B cell (primary cell): ENCODE results near the gene NAV2. TPM values are rescaled to one million over a fixed set of nuclear protein-coding genes. Genes with fewer than 3 reads are reported as not detected.

Experiments
- ATAC-seq: fragments of 200-7000 bp; cut with Tn5 transposase; one replicate; pipeline ENCODE4 v1.10.0; 2021; ENCODE audit warnings: low read depth, mild to moderate bottlenecking, moderate number of reproducible peaks, moderate library complexity
- CTCF ChIA-PET: fragments of 350-600 bp; sonication (Branson Sonifier 250); formaldehyde crosslinking; loops from one replicate; lab custom pipeline; 2021; ENCODE audit warnings: antibody characterized with exemption, inconsistent platforms; lab: Charles Lee
- POLR2A ChIA-PET: fragments of 350-600 bp; sonication (Branson Sonifier 250); formaldehyde crosslinking; loops from one replicate; lab custom pipeline; 2021; ENCODE audit warnings: antibody characterized with exemption; lab: Charles Lee
- DNase-seq: peaks from one replicate; pipeline ENCODE4 v3.0.0; 2013
- H2AFZ ChIP-seq: 2 replicates; pipeline ENCODE4 v1.6.1; 2012; ENCODE audit warnings: mild to moderate bottlenecking, low read depth, low read length; ENCODE audit not compliant: insufficient read depth, poor library complexity, severe bottlenecking
- H3K27ac ChIP-seq, 2 donors: 1 replicate in 1 of 2; 2 replicates in 1 of 2; pipeline ENCODE4 v1.5.1; 2012 to 2013; ENCODE audit warnings: low read length in 2 of 2, mild to moderate bottlenecking in 2 of 2, moderate library complexity in 1 of 2
- H3K27me3 ChIP-seq, 4 experiments: fragments of 200-600 bp in 1 of 4; sonication (generic) in 1 of 4; replicated peaks in 1 of 4; 1 replicate in 2 of 4; 2 replicates in 2 of 4; pipeline versions ENCODE4 v1.6.1 to v1.7.0; 2013 to 2016; ENCODE audit warnings: low read length in 3 of 4, mild to moderate bottlenecking in 2 of 4, mixed read lengths in 1 of 4, moderate library complexity in 1 of 4; ENCODE audit not compliant: insufficient read depth in 4 of 4, control insufficient read depth in 3 of 4; ENCODE audit errors: control extremely low read depth in 1 of 4
- H3K36me3 ChIP-seq, 2 experiments: replicated peaks in 1 of 2; 1 replicate in 1 of 2; 2 replicates in 1 of 2; pipeline versions ENCODE4 v1.6.1 to v1.7.1; 2013; ENCODE audit warnings: low read length in 1 of 2; ENCODE audit not compliant: insufficient read depth in 2 of 2, control insufficient read depth in 1 of 2; ENCODE audit errors: control extremely low read depth in 1 of 2, extremely low read depth in 1 of 2
- H3K4me1 ChIP-seq, 2 donors: fragments of 200-600 bp in 1 of 2; sonication (generic) in 1 of 2; 1 replicate in 1 of 2; 2 replicates in 1 of 2; pipeline versions ENCODE4 v1.5.1 to v1.6.1; 2013 to 2017; ENCODE audit warnings: low read length in 2 of 2; ENCODE audit not compliant: control insufficient read depth in 2 of 2, insufficient read depth in 2 of 2
- H3K4me2 ChIP-seq: replicated peaks from 2 replicates; pipeline ENCODE3; 2012; ENCODE audit warnings: mild to moderate bottlenecking, low read depth, low read length; ENCODE audit not compliant: poor library complexity, severe bottlenecking
- H3K4me3 ChIP-seq, 5 experiments: fragments of 200-600 bp in 1 of 5; sonication (generic) in 1 of 5; 1 replicate in 3 of 5; 2 replicates in 2 of 5; pipeline versions ENCODE4 v1.5.1 to v1.7.0; 2011 to 2016; ENCODE audit warnings: low read length in 4 of 5, mild to moderate bottlenecking in 4 of 5, low read depth in 2 of 5, control low read depth in 1 of 5, moderate library complexity in 1 of 5; ENCODE audit not compliant: insufficient read depth in 1 of 5; ENCODE audit errors: control extremely low read depth in 1 of 5, extremely low read depth in 1 of 5
- H3K79me2 ChIP-seq: fragments of 200-600 bp; sonication (generic); one replicate; pipeline ENCODE4 v1.6.0; 2016; ENCODE audit warnings: low read length; ENCODE audit not compliant: control insufficient read depth, insufficient read depth
- H3K9ac ChIP-seq: fragments of 200-600 bp; sonication (generic); 2 replicates; pipeline ENCODE4 v1.6.1; 2017; ENCODE audit warnings: mild to moderate bottlenecking, low read length, moderate library complexity
- H3K9me3 ChIP-seq, 3 donors: one replicate each; pipeline versions ENCODE4 v1.6.1 to v1.7.1; 2013; ENCODE audit warnings: low read length in 2 of 3; ENCODE audit not compliant: control insufficient read depth in 2 of 3, insufficient read depth in 1 of 3; ENCODE audit errors: control extremely low read depth in 1 of 3
- H4K20me1 ChIP-seq: 2 replicates; pipeline ENCODE4 v1.6.0; 2012; ENCODE audit warnings: mild to moderate bottlenecking, low read length; ENCODE audit not compliant: insufficient read depth, control insufficient read depth, poor library complexity, severe bottlenecking
- H3K27ac Mint-ChIP-seq: one replicate; pipeline ENCODE4 v1.8.0; 2021; ENCODE audit warnings: mixed read lengths
- H3K27me3 Mint-ChIP-seq: one replicate; pipeline ENCODE4 v1.8.0; 2021; ENCODE audit warnings: mixed read lengths
- H3K4me1 Mint-ChIP-seq: one replicate; pipeline ENCODE4 v1.8.0; 2021; ENCODE audit warnings: mixed read lengths
- H3K4me3 Mint-ChIP-seq: one replicate; pipeline ENCODE4 v1.8.0; 2021; ENCODE audit warnings: mixed read lengths
- H3K9me3 Mint-ChIP-seq: one replicate; pipeline ENCODE4 v1.8.0; 2022; ENCODE audit warnings: mixed read lengths; ENCODE audit not compliant: insufficient read depth
- EZH2 ChIP-seq: IDR thresholded peaks from 2 replicates; pipeline ENCODE4 v1.6.1; 2012; ENCODE audit warnings: borderline replicate concordance, low read depth, mild to moderate bottlenecking, moderate library complexity, low read length; ENCODE audit not compliant: insufficient read depth, poor library complexity, severe bottlenecking
- WGBS: methylation state at CpG from one replicate; pipeline ENCODE4 v1.1.5; 2013; ENCODE audit warnings: missing lambda C conversion rate; ENCODE audit not compliant: insufficient coverage; 5-methylcytosine and 5-hydroxymethylcytosine counted together
- intact Hi-C: fragments of 100-400 bp; cut with micrococcal nuclease; formaldehyde crosslinking; loops from one replicate; pipeline ENCODE4 v1.10.0; 2022
- polyA plus RNA-seq: library from polyadenylated mRNA; depleted of rRNA; stranded (reverse); fragments of >200 nt; gene quantifications from 2 replicates; pipeline ENCODE4 v1.2.3, GENCODE V29; 2012
- total RNA-seq, 2 donors: library from RNA; stranded (reverse); fragments of 120-200 nt in 1 of 2; gene quantifications; 1 replicate in 1 of 2; 2 replicates in 1 of 2; pipeline versions ENCODE4 v1.2.3 to v1.2.4, GENCODE V29; 2013 to 2022
- TF ChIP-seq, protein P1 (sequence below): fragments of 200-600 bp; IDR thresholded peaks from one replicate; pipeline ENCODE4 v1.8.0; 2022; ENCODE audit warnings: antibody characterized with exemption, mild to moderate bottlenecking

NAV2 gene
- total and polyA plus RNA-seq, 2 donors (not counting 1 experiment from before 2014, with no cell fraction given) = 0.82 to 22.2 TPM

DNA sequence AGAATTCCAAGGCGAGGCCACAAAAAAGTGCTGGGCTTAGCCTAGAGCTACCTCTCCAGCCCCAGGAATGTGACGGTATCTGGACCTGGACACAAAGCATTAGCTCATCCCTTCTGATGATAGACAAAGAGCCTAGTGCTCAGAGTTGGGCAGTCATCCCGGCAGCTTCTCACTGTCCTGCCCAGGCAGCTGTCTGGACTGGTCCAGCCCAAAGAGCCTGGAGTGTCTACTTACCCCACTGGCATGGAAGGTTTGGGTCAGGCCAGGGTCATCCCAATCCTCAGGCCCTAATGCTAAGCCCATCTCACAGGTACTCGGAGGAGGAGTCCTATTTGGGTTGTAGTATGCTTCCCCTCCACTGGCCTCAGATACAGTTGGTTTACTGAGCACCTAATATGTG lies 31.0 kb downstream of the NAV2 start:
- DNase-seq (no peak), ATAC-seq (no peak)
- Histone ChIP-seq H3K4me1 (no peaks in the 10 kb centered on the region), H3K9ac (no peak overlapping the region), H3K4me3 (no peak overlapping the region), H3K27me3 (no peaks in the 10 kb centered on the region), H3K4me2 (no peak overlapping the region), H2AFZ (no peak overlapping the region), H3K9me3 (no peaks in the 10 kb centered on the region), H3K27ac (no peak overlapping the region), H4K20me1 (no peaks in the 10 kb centered on the region), H3K36me3 (no peaks in the 10 kb centered on the region), H3K79me2 (no peaks in the 10 kb centered on the region)
- no peaks in the 10 kb centered on the region for H3K9me3 Mint-ChIP-seq
- 98% methylated on average over 4 of the region's 4 CpGs for WGBS
- H3K4me1 Mint-ChIP-seq = no peaks in the 10 kb centered on the region
- ChIA-PET POLR2A (no interaction called here), CTCF (interaction anchor here (0.6 to 2.7 kb wide), 6 partner anchors 15 to 186 kb away, joined by 3 to 46 read pairs (median 4); no protein-coding TSS in a partner anchor)
- intact Hi-C loops = no loop called here
- H3K27me3 Mint-ChIP-seq = peaks cover 14% of the 10 kb centered on the region
- no peak overlapping the region for H3K4me3 Mint-ChIP-seq
- TF ChIP-seq, protein P1, sequence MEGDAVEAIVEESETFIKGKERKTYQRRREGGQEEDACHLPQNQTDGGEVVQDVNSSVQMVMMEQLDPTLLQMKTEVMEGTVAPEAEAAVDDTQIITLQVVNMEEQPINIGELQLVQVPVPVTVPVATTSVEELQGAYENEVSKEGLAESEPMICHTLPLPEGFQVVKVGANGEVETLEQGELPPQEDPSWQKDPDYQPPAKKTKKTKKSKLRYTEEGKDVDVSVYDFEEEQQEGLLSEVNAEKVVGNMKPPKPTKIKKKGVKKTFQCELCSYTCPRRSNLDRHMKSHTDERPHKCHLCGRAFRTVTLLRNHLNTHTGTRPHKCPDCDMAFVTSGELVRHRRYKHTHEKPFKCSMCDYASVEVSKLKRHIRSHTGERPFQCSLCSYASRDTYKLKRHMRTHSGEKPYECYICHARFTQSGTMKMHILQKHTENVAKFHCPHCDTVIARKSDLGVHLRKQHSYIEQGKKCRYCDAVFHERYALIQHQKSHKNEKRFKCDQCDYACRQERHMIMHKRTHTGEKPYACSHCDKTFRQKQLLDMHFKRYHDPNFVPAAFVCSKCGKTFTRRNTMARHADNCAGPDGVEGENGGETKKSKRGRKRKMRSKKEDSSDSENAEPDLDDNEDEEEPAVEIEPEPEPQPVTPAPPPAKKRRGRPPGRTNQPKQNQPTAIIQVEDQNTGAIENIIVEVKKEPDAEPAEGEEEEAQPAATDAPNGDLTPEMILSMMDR = no peak
- no peak for TF ChIP-seq EZH2
- H3K27ac Mint-ChIP-seq = no peak overlapping the region

DNA sequence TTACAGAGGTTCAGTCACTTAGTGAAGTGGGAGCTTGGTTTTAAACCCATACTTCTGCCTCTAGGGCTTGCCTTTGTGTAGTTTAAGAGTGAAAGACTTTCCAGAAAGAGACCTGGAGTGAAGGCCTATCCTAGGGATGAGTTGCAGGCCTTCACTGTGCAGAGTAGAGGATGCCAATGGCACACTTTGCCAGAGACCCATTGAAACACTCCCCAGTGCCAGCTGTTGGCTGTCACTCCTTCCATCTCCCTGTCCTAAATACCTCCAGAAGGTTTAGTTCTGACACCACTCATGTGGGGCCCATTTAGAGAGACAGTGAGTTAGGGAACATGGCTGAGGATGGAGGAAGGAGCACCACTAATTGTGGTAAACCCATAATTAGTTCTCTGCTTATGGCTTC lies 31.5 kb downstream of the NAV2 start:
- ATAC-seq (no peak), DNase-seq (no peak)
- Histone ChIP-seq H3K27me3 (no peaks in the 10 kb centered on the region), H3K27ac (no peak overlapping the region), H3K9me3 (no peaks in the 10 kb centered on the region), H2AFZ (no peak overlapping the region), H3K4me2 (no peak overlapping the region), H3K36me3 (no peaks in the 10 kb centered on the region), H3K9ac (no peak overlapping the region), H3K4me1 (no peaks in the 10 kb centered on the region), H4K20me1 (no peaks in the 10 kb centered on the region), H3K4me3 (no peak overlapping the region), H3K79me2 (no peaks in the 10 kb centered on the region)
- Mint-ChIP-seq H3K27me3 (peaks cover 14% of the 10 kb centered on the region), H3K4me3 (no peak overlapping the region), H3K27ac (no peak overlapping the region), H3K4me1 (no peaks in the 10 kb centered on the region), H3K9me3 (no peaks in the 10 kb centered on the region)
- CTCF ChIA-PET = interaction anchor here (0.6 to 2.7 kb wide), 3 partner anchors 41 to 184 kb away, joined by 4 to 46 read pairs (median 14); no protein-coding TSS in a partner anchor
- TF ChIP-seq EZH2 = no peak
- TF ChIP-seq, protein P1 = no peak
- POLR2A ChIA-PET = no interaction called here
- intact Hi-C loops = no loop called here
